ENCODE results near the gene ZCCHC14. TPM values are rescaled to one million over a fixed set of nuclear protein-coding genes. Genes with fewer than 3 reads are reported as not detected.
A peak's percentile ranks its signal among the peaks of the same experiment; 100 is the strongest.

The ZCCHC14 gene
- total RNA-seq, 1 experiment from 2014 or later: 27.7 TPM

GRCh38 chr16:87359121-87359520, 133.7 kb downstream of the ZCCHC14 start:
- Histone ChIP-seq H2AK5ac (ENCODE audit: insufficient read length, low read length) (no peak overlapping the region), H2BK15ac (ENCODE audit: low read depth, low read length) (no peak overlapping the region), H3T11ph (ENCODE audit: low read length) (no peak overlapping the region), H3K56ac (ENCODE audit: insufficient read length, low read depth, low read length) (no peak overlapping the region), H3K4ac (ENCODE audit: low read depth, low read length) (no peak overlapping the region), H3K27me3 (ENCODE audit: insufficient read depth, low read length) (no peaks in the 10 kb centered on the region), H2AFZ (ENCODE audit: low read length) (no peak overlapping the region), H2BK20ac (ENCODE audit: low read depth, low read length, poor library complexity, severe bottlenecking) (no peak overlapping the region), H4K20me1 (ENCODE audit: control insufficient read depth, insufficient read depth, insufficient read length) (no peaks in the 10 kb centered on the region), H3K9me3 (ENCODE audit: control insufficient read depth, low read depth, low read length) (no peaks in the 10 kb centered on the region), H2BK5ac (ENCODE audit: insufficient read length, low read length) (no peak overlapping the region), H3K23me2 (ENCODE audit: insufficient read length, low read depth, low read length, poor library complexity, severe bottlenecking) (no peaks in the 10 kb centered on the region), H3K79me1 (ENCODE audit: insufficient read depth, low read depth, low read length, poor library complexity, severe bottlenecking) (no peaks in the 10 kb centered on the region), H3K4me2 (ENCODE audit: insufficient read depth, insufficient read length, low read length) (no peak overlapping the region), H3K18ac (ENCODE audit: insufficient read length, low read depth, low read length) (no peak overlapping the region), H3K79me2 (ENCODE audit: insufficient read depth, low read length) (no peaks in the 10 kb centered on the region), H4K91ac (ENCODE audit: insufficient read length, low read depth, low read length) (no peak overlapping the region), H4K8ac (replicated peaks; ENCODE audit: insufficient read length, low read depth, low read length) (no peak overlapping the region), H3K9ac (ENCODE audit: extremely low read depth, insufficient read length, low read length) (no peak overlapping the region), H2BK120ac (ENCODE audit: low read depth, low read length, poor library complexity, severe bottlenecking) (no peak overlapping the region), H4K5ac (ENCODE audit: insufficient read length, low read depth, low read length) (no peak overlapping the region), H3K4me1 (ENCODE audit: insufficient read depth, low read length) (no peaks in the 10 kb centered on the region), H3K23ac (ENCODE audit: insufficient read length, low read depth, low read length) (no peak overlapping the region), H3K27ac (ENCODE audit: insufficient read length, low read depth, low read length) (no peak overlapping the region), H2BK12ac (ENCODE audit: insufficient read length, low read depth, low read length) (no peak overlapping the region), H3K14ac (ENCODE audit: insufficient read depth, low read length) (no peak overlapping the region)
- DNase-seq: no peak
- H3K4me1 Mint-ChIP-seq: peaks cover 0 to 2% of the 10 kb centered on the region in 2 experiments; a peak in 1 of 4 replicates
- TF ChIP-seq CTCF (conservative IDR thresholded peaks at IDR 0.05): no peak
- peak overlapping the region in 1 of 3 experiments; percentile 53; a peak in 1 of 7 replicates for H3K27ac Mint-ChIP-seq
- peaks cover 4 to 45% (median 26%) of the 10 kb centered on the region in 3 experiments; a peak in 6 of 7 replicates for H3K36me3 Mint-ChIP-seq (ENCODE audit: insufficient read depth in 1 of 3, low read depth in 3 of 3)
- H3K27me3 Mint-ChIP-seq (ENCODE audit: low read depth): no peaks in the 10 kb centered on the region
- no peaks in the 10 kb centered on the region for H3K9me3 Mint-ChIP-seq
- no peak overlapping the region for H3K4me3 Mint-ChIP-seq
- WGBS (ENCODE audit: extremely low coverage, insufficient read length, low lambda C conversion rate): no CpG with 5 or more reads among the region's 7 CpGs
